Fibroblast of pulmonary artery (primary cell): ENCODE data around the gene FAT2.

Experiments
- DNase-seq: peaks from one replicate; pipeline ENCODE4 v3.0.0-alpha.2; 2010; ENCODE audit warnings: low read depth
- H3K4me3 ChIP-seq: replicated peaks from 2 replicates; pipeline ENCODE4 v1.5.1; 2011; ENCODE audit warnings: low read depth, mild to moderate bottlenecking, control low read depth, low read length, moderate library complexity
- TF ChIP-seq, protein P1 (sequence below): IDR thresholded peaks from 2 replicates; pipeline ENCODE4 v1.5.1; 2011; ENCODE audit warnings: mild to moderate bottlenecking, control low read depth, low read length, inconsistent platforms; ENCODE audit errors: missing control alignments

Gene FAT2

GRCh38 chr5:151622367-151623088 lies 31.4 kb upstream of the FAT2 start:
- TF ChIP-seq, protein P1, sequence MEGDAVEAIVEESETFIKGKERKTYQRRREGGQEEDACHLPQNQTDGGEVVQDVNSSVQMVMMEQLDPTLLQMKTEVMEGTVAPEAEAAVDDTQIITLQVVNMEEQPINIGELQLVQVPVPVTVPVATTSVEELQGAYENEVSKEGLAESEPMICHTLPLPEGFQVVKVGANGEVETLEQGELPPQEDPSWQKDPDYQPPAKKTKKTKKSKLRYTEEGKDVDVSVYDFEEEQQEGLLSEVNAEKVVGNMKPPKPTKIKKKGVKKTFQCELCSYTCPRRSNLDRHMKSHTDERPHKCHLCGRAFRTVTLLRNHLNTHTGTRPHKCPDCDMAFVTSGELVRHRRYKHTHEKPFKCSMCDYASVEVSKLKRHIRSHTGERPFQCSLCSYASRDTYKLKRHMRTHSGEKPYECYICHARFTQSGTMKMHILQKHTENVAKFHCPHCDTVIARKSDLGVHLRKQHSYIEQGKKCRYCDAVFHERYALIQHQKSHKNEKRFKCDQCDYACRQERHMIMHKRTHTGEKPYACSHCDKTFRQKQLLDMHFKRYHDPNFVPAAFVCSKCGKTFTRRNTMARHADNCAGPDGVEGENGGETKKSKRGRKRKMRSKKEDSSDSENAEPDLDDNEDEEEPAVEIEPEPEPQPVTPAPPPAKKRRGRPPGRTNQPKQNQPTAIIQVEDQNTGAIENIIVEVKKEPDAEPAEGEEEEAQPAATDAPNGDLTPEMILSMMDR = no peak
- DNase-seq = no peak
- no peak overlapping the region for H3K4me3 ChIP-seq

GRCh38 chr5:151620461-151620840 lies 29.3 kb upstream of the FAT2 start:
- H3K4me3 ChIP-seq = no peak overlapping the region
- TF ChIP-seq, protein P1 = no peak
- no peak for DNase-seq

- no peak overlapping the region for H3K4me3 ChIP-seq
- DNase-seq = no peak
- TF ChIP-seq, protein P1 = no peak
These were observed 28.8 kb upstream of the FAT2 start for GRCh38 chr5:151619812-151620460.

DNA sequence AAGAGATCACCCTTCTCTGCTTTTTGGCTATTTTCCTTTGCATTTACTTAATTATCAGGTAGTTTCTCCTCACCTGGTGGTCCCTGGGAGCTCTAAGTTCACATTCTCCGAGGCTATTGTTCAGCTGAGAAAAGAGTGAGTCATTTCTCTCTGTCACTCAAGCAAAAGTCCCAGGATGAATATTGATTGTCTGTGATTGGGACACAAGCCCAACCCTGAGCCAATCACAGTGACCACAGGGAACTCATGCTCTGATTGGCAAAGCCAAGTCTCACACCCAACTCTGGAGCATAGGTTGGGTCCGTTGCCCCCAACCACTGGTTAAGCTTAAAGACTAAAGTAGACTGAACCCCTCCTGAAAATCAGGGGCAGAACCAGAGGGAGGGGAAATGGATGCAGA lies 27.8 kb upstream of the FAT2 start:
- H3K4me3 ChIP-seq = no peak overlapping the region
- DNase-seq = no peak
- TF ChIP-seq, protein P1 = no peak

DNA sequence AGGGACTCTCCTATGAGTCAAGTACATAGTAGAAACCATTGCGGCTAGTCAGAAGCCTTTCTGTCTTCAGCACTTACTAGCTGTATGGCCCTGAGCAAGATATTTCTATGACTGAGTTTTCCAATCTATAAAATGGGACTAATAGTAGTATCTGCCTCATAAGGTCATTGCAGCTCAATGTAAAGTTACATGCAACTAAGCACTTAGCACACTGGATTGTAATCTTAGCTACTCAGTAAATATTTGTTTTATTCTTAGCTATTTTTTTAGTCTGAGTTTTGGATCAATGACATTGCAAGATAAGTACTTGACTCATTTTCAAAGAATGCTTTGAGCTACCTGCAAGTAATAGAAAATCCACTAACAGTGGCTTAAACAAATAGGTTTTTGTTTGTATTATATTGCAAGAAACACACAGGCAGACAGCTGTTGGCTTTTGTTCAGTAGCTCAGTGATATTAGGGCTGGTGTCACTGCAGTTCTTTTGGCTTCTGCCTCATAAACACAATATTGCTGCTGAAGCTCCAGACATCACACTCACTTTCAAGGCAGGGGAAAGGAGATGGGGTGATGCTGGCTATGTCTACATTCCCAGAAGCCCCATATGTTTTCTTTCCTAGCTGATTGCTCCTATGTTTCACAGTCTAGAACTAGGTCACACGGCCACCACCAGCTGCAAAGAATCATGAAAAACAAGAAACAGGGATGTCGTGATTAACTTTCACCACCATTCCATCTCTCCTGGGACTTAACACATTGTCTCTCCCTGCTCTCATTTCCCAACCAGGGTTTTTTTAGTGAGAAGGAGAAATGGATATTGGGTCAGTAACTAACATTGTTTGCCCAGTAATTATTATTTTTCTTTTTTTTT lies 26.9 kb upstream of the FAT2 start:
- no peak for DNase-seq
- TF ChIP-seq, protein P1 = no peak
- no peak overlapping the region for H3K4me3 ChIP-seq

GRCh38 chr5:151617383-151617840 lies 26.3 kb upstream of the FAT2 start:
- H3K4me3 ChIP-seq = no peak overlapping the region
- DNase-seq = no peak
- TF ChIP-seq, protein P1 = no peak
